Osteocyte (in vitro differentiated cells): Measurements from ENCODE around the gene IQSEC1. TPM values are rescaled to one million over a fixed set of nuclear protein-coding genes. Genes with fewer than 3 reads are reported as not detected.

ENCODE experiments used
- DNase-seq: peaks from one replicate; pipeline ENCODE4 v3.0.0; 2021; ENCODE audit warnings: mixed read lengths; ENCODE audit not compliant: unreplicated experiment; ENCODE audit errors: extremely low spot score
- H3K27ac Mint-ChIP-seq: one replicate; pipeline ENCODE4 v1.8.0; 2021; ENCODE audit warnings: mild to moderate bottlenecking, mixed read lengths; ENCODE audit not compliant: unreplicated experiment
- H3K27me3 Mint-ChIP-seq: one replicate; pipeline ENCODE4 v1.8.0; 2021; ENCODE audit warnings: mixed read lengths; ENCODE audit not compliant: unreplicated experiment
- H3K36me3 Mint-ChIP-seq: one replicate; pipeline ENCODE4 v1.8.0; 2021; ENCODE audit warnings: mixed read lengths; ENCODE audit not compliant: unreplicated experiment
- H3K4me1 Mint-ChIP-seq: one replicate; pipeline ENCODE4 v1.8.0; 2021; ENCODE audit warnings: mixed read lengths; ENCODE audit not compliant: unreplicated experiment
- H3K4me3 Mint-ChIP-seq: one replicate; pipeline ENCODE4 v1.8.0; 2021; ENCODE audit warnings: mild to moderate bottlenecking, moderate library complexity, mixed read lengths; ENCODE audit not compliant: unreplicated experiment
- H3K9me3 Mint-ChIP-seq: one replicate; pipeline ENCODE4 v1.8.0; 2021; ENCODE audit warnings: mixed read lengths; ENCODE audit not compliant: unreplicated experiment
- CTCF ChIP-seq: fragments of 200-600 bp; sonication (generic); IDR thresholded peaks from 2 replicates; pipeline ENCODE4 v1.5.0; 2021; ENCODE audit warnings: antibody characterized with exemption, mild to moderate bottlenecking, moderate library complexity
- total RNA-seq: library from RNA; stranded (reverse); gene quantifications from 2 replicates; pipeline ENCODE4 v1.2.1, GENCODE V29; 2021

IQSEC1 gene
- total RNA-seq, 1 donor from 2014 or later, result 37.9 TPM

GRCh38 chr3:12922881-12923431, 150.3 kb downstream of the IQSEC1 start:
- TF ChIP-seq CTCF, result no peak
- H3K9me3 Mint-ChIP-seq, result no peaks in the 10 kb centered on the region
- no peak overlapping the region for H3K27ac Mint-ChIP-seq
- no peak for DNase-seq
- peaks cover 2% of the 10 kb centered on the region for H3K4me1 Mint-ChIP-seq
- H3K36me3 Mint-ChIP-seq, result peaks cover 11% of the 10 kb centered on the region
- H3K4me3 Mint-ChIP-seq, result no peak overlapping the region
- no peaks in the 10 kb centered on the region for H3K27me3 Mint-ChIP-seq

GRCh38 chr3:12922306-12922705, 150.9 kb downstream of the IQSEC1 start:
- Mint-ChIP-seq H3K27ac (no peak overlapping the region), H3K4me3 (no peak overlapping the region), H3K27me3 (no peaks in the 10 kb centered on the region), H3K9me3 (no peaks in the 10 kb centered on the region), H3K4me1 (peaks cover 2% of the 10 kb centered on the region), H3K36me3 (peaks cover 13% of the 10 kb centered on the region)
- TF ChIP-seq CTCF, result no peak
- DNase-seq, result no peak

- Mint-ChIP-seq H3K27me3 (no peaks in the 10 kb centered on the region), H3K9me3 (no peaks in the 10 kb centered on the region), H3K4me1 (peaks cover 2% of the 10 kb centered on the region), H3K4me3 (no peak overlapping the region), H3K36me3 (peaks cover 13% of the 10 kb centered on the region), H3K27ac (no peak overlapping the region)
- no peak for TF ChIP-seq CTCF
- no peak for DNase-seq
Observed at GRCh38 chr3:12921736-12922135, 151.5 kb downstream of the IQSEC1 start.

GRCh38 chr3:12920967-12921366, 152.3 kb downstream of the IQSEC1 start:
- H3K27ac Mint-ChIP-seq, result no peak overlapping the region
- TF ChIP-seq CTCF, result no peak
- no peaks in the 10 kb centered on the region for H3K27me3 Mint-ChIP-seq
- peaks cover 13% of the 10 kb centered on the region for H3K36me3 Mint-ChIP-seq
- no peak overlapping the region for H3K4me3 Mint-ChIP-seq
- peaks cover 2% of the 10 kb centered on the region for H3K4me1 Mint-ChIP-seq
- no peak for DNase-seq
- H3K9me3 Mint-ChIP-seq, result no peaks in the 10 kb centered on the region

GRCh38 chr3:12919205-12919604, 154.0 kb downstream of the IQSEC1 start:
- peaks cover 6% of the 10 kb centered on the region for H3K4me1 Mint-ChIP-seq
- no peaks in the 10 kb centered on the region for H3K9me3 Mint-ChIP-seq
- peaks cover 11% of the 10 kb centered on the region for H3K36me3 Mint-ChIP-seq
- no peak overlapping the region for H3K27ac Mint-ChIP-seq
- TF ChIP-seq CTCF, result no peak
- no peak overlapping the region for H3K4me3 Mint-ChIP-seq
- H3K27me3 Mint-ChIP-seq, result no peaks in the 10 kb centered on the region
- DNase-seq, result no peak
